ENCODE measurements around the gene DOCK9. TPM values are rescaled to one million over a fixed set of nuclear protein-coding genes. Genes with fewer than 3 reads are reported as not detected.
A peak's percentile ranks its signal among the peaks of the same experiment; 100 is the strongest.

Gene DOCK9
- total RNA-seq, 1 donor from 2014 or later: 153 TPM

DNA sequence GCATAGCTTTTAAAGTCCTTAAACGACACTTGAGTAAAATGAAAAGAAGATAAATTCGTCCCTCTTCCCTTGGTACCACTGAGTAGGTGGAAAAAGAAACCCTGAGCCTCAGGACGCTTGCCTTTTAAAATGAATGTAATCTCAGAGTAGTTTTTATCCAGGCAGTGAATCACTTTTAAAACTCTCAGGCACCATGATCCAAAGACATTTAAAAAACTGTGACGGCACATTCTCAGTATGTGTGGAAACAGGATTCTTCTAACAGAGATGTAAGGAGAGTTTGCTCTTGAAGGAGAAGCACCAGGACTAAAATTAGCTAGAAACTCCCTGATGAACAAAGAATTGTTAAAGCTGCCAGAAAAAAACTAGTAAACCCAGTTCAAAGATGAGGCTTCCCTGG lies 119.7 kb downstream of the DOCK9 start:
- DNase-seq (no peak), ATAC-seq (no peak)
- Histone ChIP-seq H3K4me1 (peaks cover 28% of the 10 kb centered on the region), H3K27me3 (ENCODE audit: low read depth) (no peaks in the 10 kb centered on the region), H3K36me3 (peaks cover 75% of the 10 kb centered on the region), H3K27ac (no peak overlapping the region), H3K9me3 (no peaks in the 10 kb centered on the region), H3K4me3 (no peak overlapping the region)
- intact Hi-C loops (cut with DNase I): no loop called here
- TF ChIP-seq, protein P1, sequence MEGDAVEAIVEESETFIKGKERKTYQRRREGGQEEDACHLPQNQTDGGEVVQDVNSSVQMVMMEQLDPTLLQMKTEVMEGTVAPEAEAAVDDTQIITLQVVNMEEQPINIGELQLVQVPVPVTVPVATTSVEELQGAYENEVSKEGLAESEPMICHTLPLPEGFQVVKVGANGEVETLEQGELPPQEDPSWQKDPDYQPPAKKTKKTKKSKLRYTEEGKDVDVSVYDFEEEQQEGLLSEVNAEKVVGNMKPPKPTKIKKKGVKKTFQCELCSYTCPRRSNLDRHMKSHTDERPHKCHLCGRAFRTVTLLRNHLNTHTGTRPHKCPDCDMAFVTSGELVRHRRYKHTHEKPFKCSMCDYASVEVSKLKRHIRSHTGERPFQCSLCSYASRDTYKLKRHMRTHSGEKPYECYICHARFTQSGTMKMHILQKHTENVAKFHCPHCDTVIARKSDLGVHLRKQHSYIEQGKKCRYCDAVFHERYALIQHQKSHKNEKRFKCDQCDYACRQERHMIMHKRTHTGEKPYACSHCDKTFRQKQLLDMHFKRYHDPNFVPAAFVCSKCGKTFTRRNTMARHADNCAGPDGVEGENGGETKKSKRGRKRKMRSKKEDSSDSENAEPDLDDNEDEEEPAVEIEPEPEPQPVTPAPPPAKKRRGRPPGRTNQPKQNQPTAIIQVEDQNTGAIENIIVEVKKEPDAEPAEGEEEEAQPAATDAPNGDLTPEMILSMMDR (IDR thresholded peaks at IDR 0.05): no peak

DNA sequence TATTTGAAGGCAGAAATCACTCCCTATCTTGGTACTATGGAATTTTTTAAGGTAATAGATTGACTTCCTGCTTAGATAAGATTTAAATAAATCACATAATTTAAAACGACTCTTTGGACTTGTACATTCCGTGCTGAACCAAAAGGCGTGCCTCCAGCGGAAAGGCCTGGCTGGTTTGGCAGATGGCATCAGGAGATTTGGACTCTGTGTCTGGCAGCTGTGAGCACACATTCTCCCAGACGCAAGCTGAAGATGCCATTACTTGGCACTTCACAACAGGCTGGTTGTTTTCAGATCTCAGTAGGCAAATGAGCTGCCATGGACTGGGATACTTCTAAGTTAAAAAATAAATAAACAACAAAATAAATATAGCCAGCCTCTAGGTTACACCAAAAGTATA lies 120.9 kb downstream of the DOCK9 start:
- Histone ChIP-seq H3K36me3 (peaks cover 73% of the 10 kb centered on the region), H3K4me3 (no peak overlapping the region), H3K27ac (peak overlapping the region; percentile 31), H3K27me3 (ENCODE audit: low read depth) (no peaks in the 10 kb centered on the region), H3K9me3 (no peaks in the 10 kb centered on the region), H3K4me1 (peaks cover 28% of the 10 kb centered on the region)
- intact Hi-C loops (cut with DNase I): no loop called here
- TF ChIP-seq, protein P1 (IDR thresholded peaks at IDR 0.05): no peak
- DNase-seq: no peak
- peak; percentile 16 to 55 for ATAC-seq

DNA sequence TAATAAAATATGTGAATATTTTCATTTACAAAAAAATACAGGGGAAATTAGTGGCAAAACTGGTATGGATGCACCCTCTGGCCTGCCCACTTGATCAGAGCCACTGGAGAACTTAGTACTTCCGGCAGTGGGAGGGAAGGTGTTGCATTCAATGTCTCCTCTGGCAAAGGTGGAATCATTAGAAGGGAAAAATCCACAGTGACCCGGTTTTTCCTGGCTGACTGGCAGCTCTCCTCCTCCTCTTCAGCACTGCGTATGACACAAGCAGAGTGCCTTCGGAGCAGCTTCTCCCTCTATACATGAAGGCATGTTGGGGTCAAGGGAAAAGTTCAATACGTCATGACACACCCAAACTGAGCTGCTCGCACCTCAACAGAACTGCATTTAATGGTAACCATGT lies 123.4 kb downstream of the DOCK9 start:
- intact Hi-C loops (cut with DNase I): no loop called here
- Histone ChIP-seq H3K27me3 (ENCODE audit: low read depth) (no peaks in the 10 kb centered on the region), H3K27ac (no peak overlapping the region), H3K4me1 (peaks cover 28% of the 10 kb centered on the region), H3K4me3 (no peak overlapping the region), H3K36me3 (peaks cover 70% of the 10 kb centered on the region), H3K9me3 (no peaks in the 10 kb centered on the region)
- TF ChIP-seq, protein P1 (IDR thresholded peaks at IDR 0.05): no peak
- DNase-seq (no peak), ATAC-seq (no peak)

DNA sequence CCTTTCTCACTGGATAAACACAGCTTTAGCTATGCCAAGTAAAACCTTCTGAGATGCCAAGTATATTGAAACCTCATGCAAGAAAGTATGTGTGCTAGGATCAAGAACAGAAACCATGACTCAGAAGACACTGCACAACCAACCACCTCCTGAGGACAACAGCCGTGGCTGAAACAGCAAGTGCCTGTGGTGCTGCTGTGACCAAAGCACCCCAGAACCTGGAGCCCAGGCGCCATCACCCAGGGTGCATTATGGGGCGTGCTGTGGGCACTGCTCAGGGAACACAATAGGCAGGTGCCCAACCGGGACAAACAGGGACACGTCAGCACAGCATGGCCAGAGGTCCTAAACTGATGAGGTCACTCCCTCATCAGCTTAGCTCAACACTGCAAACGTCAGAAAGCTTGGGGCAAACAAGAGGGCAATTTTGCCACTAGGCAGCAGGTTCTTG lies 124.1 kb downstream of the DOCK9 start:
- H3K4me1 ChIP-seq: peaks cover 28% of the 10 kb centered on the region
- H3K9me3 ChIP-seq: no peaks in the 10 kb centered on the region
- intact Hi-C loops (cut with DNase I): no loop called here
- TF ChIP-seq, protein P1 (IDR thresholded peaks at IDR 0.05): no peak
- ATAC-seq: peak in 1 of 2 donors; percentile 36
- H3K27me3 ChIP-seq (ENCODE audit: low read depth): no peaks in the 10 kb centered on the region
- no peak overlapping the region for H3K4me3 ChIP-seq
- H3K27ac ChIP-seq: no peak overlapping the region
- no peak for DNase-seq
- peaks cover 70% of the 10 kb centered on the region for H3K36me3 ChIP-seq

DNA sequence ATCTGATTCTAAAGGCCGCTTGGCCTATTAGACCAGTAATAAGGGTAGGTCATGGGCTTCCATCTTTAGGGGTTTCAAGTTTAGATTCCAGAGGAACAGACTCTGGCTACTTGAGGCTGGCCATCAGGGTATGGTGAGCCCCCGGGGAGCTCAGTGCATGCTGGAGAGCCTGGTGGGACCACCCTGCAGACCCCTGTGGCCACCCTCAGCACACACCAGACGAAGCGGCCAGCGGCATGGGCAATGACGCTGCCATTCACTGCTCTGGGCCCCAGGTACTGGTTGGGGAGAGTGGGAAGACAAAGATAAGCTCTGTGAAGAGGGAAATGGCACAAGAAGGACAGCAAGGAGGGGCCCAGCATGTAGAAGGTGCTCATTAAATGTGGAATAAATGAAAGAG lies 126.6 kb downstream of the DOCK9 start:
- Histone ChIP-seq H3K4me1 (peaks cover 8% of the 10 kb centered on the region), H3K36me3 (peaks cover 87% of the 10 kb centered on the region), H3K27me3 (ENCODE audit: low read depth) (no peaks in the 10 kb centered on the region), H3K27ac (no peak overlapping the region), H3K9me3 (no peaks in the 10 kb centered on the region), H3K4me3 (no peak overlapping the region)
- intact Hi-C loops (cut with DNase I): no loop called here
- DNase-seq: no peak
- ATAC-seq: no peak
- TF ChIP-seq, protein P1 (IDR thresholded peaks at IDR 0.05): no peak

DNA sequence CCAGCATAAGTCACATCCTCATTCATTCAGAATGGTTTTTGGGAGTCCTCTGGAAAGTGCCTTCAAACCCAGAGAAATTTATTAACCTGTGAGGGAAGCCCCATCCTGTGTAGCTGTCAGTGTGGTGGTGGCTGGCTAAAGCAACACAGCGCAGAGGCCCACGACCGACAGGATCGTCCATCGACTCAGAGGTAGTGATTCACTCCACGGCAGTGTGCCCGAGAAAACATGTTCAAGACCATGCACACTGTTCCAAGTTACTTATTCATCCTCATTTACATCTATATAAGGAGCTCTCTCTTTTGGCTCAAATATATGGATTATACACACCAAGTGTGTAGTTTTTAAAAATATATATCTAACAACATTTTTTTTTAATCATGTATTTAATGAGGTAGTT lies 129.1 kb downstream of the DOCK9 start:
- no peaks in the 10 kb centered on the region for H3K4me1 ChIP-seq
- TF ChIP-seq, protein P1 (IDR thresholded peaks at IDR 0.05): no peak
- H3K27ac ChIP-seq: no peak overlapping the region
- H3K27me3 ChIP-seq (ENCODE audit: low read depth): no peaks in the 10 kb centered on the region
- H3K36me3 ChIP-seq: peaks cover 90% of the 10 kb centered on the region
- intact Hi-C loops (cut with DNase I): no loop called here
- H3K9me3 ChIP-seq: no peaks in the 10 kb centered on the region
- DNase-seq (no peak), ATAC-seq (no peak)
- H3K4me3 ChIP-seq: no peak overlapping the region
